ENCODE measurements around the gene MORN4.

MORN4 gene

GRCh38 chr10:97673736-97674525 lies 40.6 kb upstream of the MORN4 start:
- TF ChIP-seq CTCF (IDR thresholded peaks at IDR 0.05), result no peak
- Histone ChIP-seq H3K4me1 (ENCODE audit: control insufficient read depth in 1 of 2, insufficient read depth in 1 of 2, low read depth in 1 of 2, low read length in 1 of 2) (no peaks in the 10 kb centered on the region), H3K27me3 (no peaks in the 10 kb centered on the region), H3K36me3 (no peaks in the 10 kb centered on the region), H3K27ac (no peak overlapping the region), H3K4me3 (ENCODE audit: low read depth in 1 of 2, low read length in 1 of 2) (no peak overlapping the region), H3K9me3 (no peaks in the 10 kb centered on the region)

- H3K4me1 ChIP-seq (ENCODE audit: control insufficient read depth in 1 of 2, insufficient read depth in 1 of 2, low read depth in 1 of 2, low read length in 1 of 2), result no peaks in the 10 kb centered on the region
- no peaks in the 10 kb centered on the region for H3K36me3 ChIP-seq
- H3K27me3 ChIP-seq, result no peaks in the 10 kb centered on the region
- no peak overlapping the region for H3K4me3 ChIP-seq (ENCODE audit: low read depth in 1 of 2, low read length in 1 of 2)
- H3K27ac ChIP-seq, result no peak overlapping the region
- no peaks in the 10 kb centered on the region for H3K9me3 ChIP-seq
- no peak for TF ChIP-seq CTCF (IDR thresholded peaks at IDR 0.05)
These were observed 36.3 kb upstream of the MORN4 start for GRCh38 chr10:97669571-97669970.

- Histone ChIP-seq H3K36me3 (no peaks in the 10 kb centered on the region), H3K4me3 (ENCODE audit: low read depth in 1 of 2, low read length in 1 of 2) (no peak overlapping the region), H3K27ac (no peak overlapping the region), H3K27me3 (no peaks in the 10 kb centered on the region), H3K4me1 (ENCODE audit: control insufficient read depth in 1 of 2, insufficient read depth in 1 of 2, low read depth in 1 of 2, low read length in 1 of 2) (no peaks in the 10 kb centered on the region), H3K9me3 (no peaks in the 10 kb centered on the region)
- no peak for TF ChIP-seq CTCF (IDR thresholded peaks at IDR 0.05)
These were observed 34.2 kb upstream of the MORN4 start for GRCh38 chr10:97667463-97667862.

- H3K36me3 ChIP-seq, result no peaks in the 10 kb centered on the region
- H3K27me3 ChIP-seq, result no peaks in the 10 kb centered on the region
- TF ChIP-seq CTCF (IDR thresholded peaks at IDR 0.05), result no peak
- no peak overlapping the region for H3K4me3 ChIP-seq (ENCODE audit: low read depth in 1 of 2, low read length in 1 of 2)
- H3K9me3 ChIP-seq, result no peaks in the 10 kb centered on the region
- H3K27ac ChIP-seq, result no peak overlapping the region
- no peaks in the 10 kb centered on the region for H3K4me1 ChIP-seq (ENCODE audit: control insufficient read depth in 1 of 2, insufficient read depth in 1 of 2, low read depth in 1 of 2, low read length in 1 of 2)
These were observed 33.7 kb upstream of the MORN4 start for GRCh38 chr10:97666992-97667391.

- Histone ChIP-seq H3K27me3 (no peaks in the 10 kb centered on the region), H3K36me3 (no peaks in the 10 kb centered on the region), H3K9me3 (no peaks in the 10 kb centered on the region), H3K4me3 (ENCODE audit: low read depth in 1 of 2, low read length in 1 of 2) (no peak overlapping the region), H3K27ac (no peak overlapping the region), H3K4me1 (ENCODE audit: control insufficient read depth in 1 of 2, insufficient read depth in 1 of 2, low read depth in 1 of 2, low read length in 1 of 2) (no peaks in the 10 kb centered on the region)
- no peak for TF ChIP-seq CTCF (IDR thresholded peaks at IDR 0.05)
These were observed 31.1 kb upstream of the MORN4 start for GRCh38 chr10:97664282-97664850.
